HG02610 (cell line): ENCODE measurements around the gene GAS2.

Experiments
- ATAC-seq: cut with Tn5 transposase; IDR thresholded peaks from one replicate; pipeline ENCODE4 v1.9.1; 2021; ENCODE audit warnings: mild to moderate bottlenecking, moderate library complexity; ENCODE audit not compliant: unreplicated experiment

GAS2 gene

GRCh38 chr11:22671751-22672150 lies 5.3 kb downstream of the GAS2 start:
- ATAC-seq, result no peak

- no peak for ATAC-seq
Measured at GRCh38 chr11:22674470-22675439, 8.3 kb downstream of the GAS2 start.

- ATAC-seq, result no peak
Measured at GRCh38 chr11:22677153-22677903, 10.9 kb downstream of the GAS2 start.

- no peak for ATAC-seq
Measured at GRCh38 chr11:22680628-22681027, 14.2 kb downstream of the GAS2 start.

- no peak for ATAC-seq
Measured at GRCh38 chr11:22681281-22681812, 14.9 kb downstream of the GAS2 start.

DNA sequence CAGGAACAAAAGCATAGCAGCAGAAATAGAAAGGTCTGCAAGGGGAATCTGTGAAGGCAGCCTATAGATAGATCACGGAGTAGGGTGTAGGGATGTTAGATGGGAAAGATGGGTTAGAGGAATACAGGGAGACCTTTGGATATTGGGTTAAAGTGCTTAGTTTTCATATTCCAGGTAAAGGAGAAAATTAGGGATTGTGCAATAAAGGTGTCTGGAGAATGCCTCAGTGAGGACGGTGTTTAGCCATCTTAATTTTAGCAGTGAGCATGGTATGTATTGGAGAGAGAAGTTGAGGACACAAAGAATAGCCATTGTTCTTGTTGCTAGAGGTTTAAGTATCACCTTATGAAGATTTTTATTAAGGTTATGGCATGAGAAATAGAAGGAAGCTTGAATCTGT lies 17.7 kb downstream of the GAS2 start:
- ATAC-seq, result no peak

DNA sequence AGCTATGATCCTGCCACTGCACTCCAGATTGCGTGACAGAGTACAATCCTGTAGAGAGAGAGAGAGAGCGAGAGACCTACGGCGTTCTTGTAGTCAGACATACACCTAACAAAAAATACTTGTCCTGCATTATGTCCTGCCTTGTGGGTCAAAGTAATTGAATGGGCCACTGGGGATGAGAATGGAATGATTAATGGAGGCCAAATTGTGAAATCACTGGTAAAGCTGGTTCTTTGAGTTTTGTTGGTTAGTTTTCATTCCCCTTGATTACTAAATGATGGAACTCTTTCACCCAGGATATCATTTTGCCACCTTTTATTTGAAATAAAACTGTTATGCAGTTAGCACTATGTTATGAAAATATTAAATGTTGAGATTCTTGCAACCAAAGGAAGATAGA lies 18.7 kb downstream of the GAS2 start:
- ATAC-seq, result no peak

DNA sequence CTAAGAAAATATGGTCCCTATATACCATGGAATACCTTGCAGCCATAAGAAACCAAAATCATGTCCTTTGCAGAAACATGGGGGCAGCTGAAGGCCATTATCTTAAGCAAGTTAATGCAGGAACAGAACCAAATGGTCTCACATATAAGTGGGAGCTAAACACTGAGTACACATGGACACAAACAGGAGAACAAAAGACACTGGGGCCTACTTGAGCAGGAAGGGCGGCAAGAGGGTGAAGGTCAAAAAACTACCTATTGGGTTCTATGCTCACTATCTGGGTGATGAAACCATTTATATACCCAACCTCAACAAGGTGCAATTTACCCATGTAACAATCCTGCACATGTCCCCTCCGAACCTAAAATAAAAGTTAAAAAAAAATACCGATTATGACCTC lies 22.5 kb downstream of the GAS2 start:
- ATAC-seq, result no peak

GRCh38 chr11:22690257-22690656 lies 23.8 kb downstream of the GAS2 start:
- ATAC-seq, result no peak

- no peak for ATAC-seq
Measured at GRCh38 chr11:22690871-22691270, 24.5 kb downstream of the GAS2 start.

DNA sequence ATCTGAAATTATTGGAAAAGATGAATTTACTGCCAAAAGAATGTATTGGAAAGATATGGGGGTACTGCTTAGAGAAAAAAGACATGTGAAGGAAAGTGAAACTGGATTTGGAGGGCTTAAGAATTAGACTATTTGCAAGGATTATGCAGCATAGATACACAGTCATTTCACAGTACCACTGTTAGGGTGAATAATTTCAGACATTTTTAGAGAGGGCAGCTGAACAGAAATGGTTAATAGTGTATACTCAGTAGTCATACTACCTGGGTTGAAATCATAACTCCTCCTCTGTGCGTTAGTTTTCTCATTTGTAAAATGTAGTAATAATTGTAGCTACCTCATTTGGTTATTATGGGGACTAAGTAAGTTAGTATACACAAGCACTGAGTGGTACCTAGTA lies 33.0 kb downstream of the GAS2 start:
- no peak for ATAC-seq

DNA sequence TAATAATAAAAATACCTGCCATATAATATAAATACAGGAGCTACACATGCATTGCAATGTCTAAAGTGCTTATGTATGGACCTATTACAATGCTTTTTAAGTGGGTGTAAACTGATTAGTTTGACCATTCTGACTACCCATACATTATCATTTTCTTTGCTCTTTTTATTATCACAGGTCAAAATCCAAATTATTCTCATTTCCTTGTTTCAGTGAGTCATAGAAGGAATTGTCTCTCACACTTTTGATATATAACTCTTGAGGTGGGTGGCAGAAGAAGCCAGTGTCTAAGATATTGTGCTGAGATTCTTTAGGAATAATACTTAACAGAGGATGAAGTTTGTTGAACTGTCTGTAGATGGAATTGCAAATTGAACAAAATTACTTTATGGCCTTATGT lies 35.6 kb downstream of the GAS2 start:
- no peak for ATAC-seq

- no peak for ATAC-seq
Measured at GRCh38 chr11:22703040-22703439, 36.6 kb downstream of the GAS2 start.

DNA sequence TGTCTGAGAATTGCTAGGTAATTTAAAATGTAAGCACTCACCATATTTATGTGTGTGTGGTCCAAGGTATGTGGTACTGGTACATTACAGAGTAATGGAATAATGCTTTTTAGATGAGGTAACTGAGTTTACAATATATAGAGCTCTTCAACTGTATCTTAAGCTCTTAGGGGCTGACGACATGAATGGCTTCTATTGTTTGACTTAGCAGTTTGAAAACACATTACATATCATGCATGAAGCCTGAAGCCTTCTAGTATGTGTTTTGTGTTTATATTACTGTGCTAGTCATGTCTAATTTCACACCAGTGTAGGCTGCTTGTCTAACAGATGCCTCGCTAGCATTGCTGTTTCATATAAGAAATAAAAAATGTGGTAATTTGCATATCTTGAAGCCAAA lies 37.2 kb downstream of the GAS2 start:
- ATAC-seq, result no peak

GRCh38 chr11:22707119-22707899 lies 40.9 kb downstream of the GAS2 start:
- ATAC-seq, result no peak

DNA sequence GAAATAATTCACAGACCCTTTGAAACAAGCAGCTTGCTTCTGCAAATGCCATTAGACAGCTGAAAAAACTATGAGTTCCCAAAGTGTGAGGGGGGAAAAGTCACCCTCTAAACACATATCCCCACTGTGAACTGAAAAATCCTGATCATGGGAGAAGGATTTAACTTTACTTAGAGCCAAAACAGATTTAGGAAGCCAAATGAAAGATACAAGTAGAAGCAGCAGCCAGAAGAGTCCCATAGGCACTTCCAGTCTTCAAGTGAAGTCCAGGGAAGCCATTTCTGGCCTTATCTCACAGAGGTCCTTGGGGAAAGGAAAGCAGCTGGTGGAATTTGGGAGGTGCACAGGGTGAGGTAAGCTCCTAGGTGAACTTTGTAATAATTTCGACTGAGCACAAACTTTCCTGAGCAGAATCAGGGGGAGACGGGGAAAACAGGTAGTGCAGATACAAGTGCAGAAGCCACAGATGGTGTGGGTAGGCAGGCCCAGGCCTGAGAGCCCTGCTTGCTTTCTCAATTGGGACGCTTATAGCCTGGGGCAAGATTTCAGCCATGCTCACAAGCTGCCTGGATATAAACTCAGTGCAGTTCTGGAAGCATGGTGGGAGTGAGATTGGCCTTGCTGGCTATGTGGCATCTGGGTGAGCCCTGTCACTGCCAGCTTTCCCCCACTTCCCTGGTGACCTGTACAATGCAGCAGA lies 44.8 kb downstream of the GAS2 start:
- no peak for ATAC-seq

- no peak for ATAC-seq
Measured at GRCh38 chr11:22711880-22712279, 45.5 kb downstream of the GAS2 start.

DNA sequence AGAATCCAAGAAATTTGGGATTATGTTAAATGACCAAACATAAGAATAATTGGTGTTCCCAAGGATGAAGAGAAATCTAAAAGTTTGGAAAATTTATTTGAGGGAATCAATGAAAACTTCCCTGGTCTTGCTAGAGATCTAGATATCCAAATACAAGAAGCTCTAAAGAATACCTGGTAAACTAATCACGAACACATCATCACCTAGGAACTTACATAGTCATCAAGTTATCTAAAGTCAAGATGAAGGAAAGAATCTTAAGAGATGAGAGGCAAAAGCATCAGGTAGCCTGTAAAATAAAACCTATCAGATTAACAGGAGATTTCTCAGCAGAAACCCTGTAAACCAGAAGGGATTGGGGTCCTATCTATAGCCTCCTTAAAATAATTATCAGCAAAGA lies 46.9 kb downstream of the GAS2 start:
- no peak for ATAC-seq

DNA sequence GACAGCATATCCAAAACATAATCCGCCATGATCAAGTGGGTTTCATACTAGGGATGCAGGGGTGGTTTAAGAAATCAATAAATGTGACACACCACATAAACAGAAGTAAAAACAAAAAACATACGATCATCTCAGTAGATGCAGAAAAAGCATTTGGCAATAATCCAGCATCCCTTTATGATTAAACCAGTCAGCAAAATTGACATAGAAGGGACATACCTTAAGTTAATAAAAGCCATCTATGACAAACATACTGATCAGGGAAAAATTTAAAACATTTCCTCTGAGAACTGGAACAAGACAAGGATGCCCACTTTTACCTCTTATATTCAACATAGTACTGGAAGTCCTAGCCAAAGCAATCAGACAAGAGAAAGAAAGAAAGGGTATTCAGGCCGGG lies 49.6 kb downstream of the GAS2 start:
- ATAC-seq, result no peak

GRCh38 chr11:22720457-22720856 lies 54.0 kb downstream of the GAS2 start:
- ATAC-seq, result no peak
